ENCODE data around the gene STARD7. TPM values are rescaled to one million over a fixed set of nuclear protein-coding genes. Genes with fewer than 3 reads are reported as not detected.

Gene STARD7
- total RNA-seq, 2 donors from 2014 or later: 145 to 159 TPM

- H3K4me3 ChIP-seq (ENCODE audit: low read length): no peak overlapping the region
- no peaks in the 10 kb centered on the region for H3K27me3 Mint-ChIP-seq (ENCODE audit: insufficient read depth)
- no peak overlapping the region for H3K4me3 Mint-ChIP-seq
- no peak for DNase-seq
- no peaks in the 10 kb centered on the region for H3K27me3 ChIP-seq (ENCODE audit: control insufficient read depth, insufficient read depth, low read length, poor library complexity, severe bottlenecking)
- no peak overlapping the region for H3K27ac ChIP-seq (ENCODE audit: low read depth, low read length)
- no peak overlapping the region for H3K9ac ChIP-seq (ENCODE audit: extremely low read depth, low read length, poor library complexity, severe bottlenecking)
- no peaks in the 10 kb centered on the region for H3K9me3 ChIP-seq (ENCODE audit: control insufficient read depth, low read length)
- peaks cover 17% of the 10 kb centered on the region for H3K4me1 Mint-ChIP-seq
- H3K9me3 Mint-ChIP-seq: no peaks in the 10 kb centered on the region
- H3K4me1 ChIP-seq (ENCODE audit: control insufficient read depth, insufficient read depth, low read length): peaks cover 6% of the 10 kb centered on the region
- WGBS, 2 experiments (ENCODE audit: insufficient coverage in 1 of 2, insufficient read length in 1 of 2): 90 to 93% methylated on average over 2 of the region's 2 CpGs
- no peak overlapping the region for H3K27ac Mint-ChIP-seq
- TF ChIP-seq CTCF (conservative IDR thresholded peaks at IDR 0.05): no peak
- H3K36me3 ChIP-seq (ENCODE audit: control insufficient read depth, insufficient read depth, low read length): peaks cover 33% of the 10 kb centered on the region
- peaks cover 16% of the 10 kb centered on the region for H3K36me3 Mint-ChIP-seq (ENCODE audit: low read depth)
These were observed 9.7 kb downstream of the STARD7 start for GRCh38 chr2:96198921-96199320.

DNA sequence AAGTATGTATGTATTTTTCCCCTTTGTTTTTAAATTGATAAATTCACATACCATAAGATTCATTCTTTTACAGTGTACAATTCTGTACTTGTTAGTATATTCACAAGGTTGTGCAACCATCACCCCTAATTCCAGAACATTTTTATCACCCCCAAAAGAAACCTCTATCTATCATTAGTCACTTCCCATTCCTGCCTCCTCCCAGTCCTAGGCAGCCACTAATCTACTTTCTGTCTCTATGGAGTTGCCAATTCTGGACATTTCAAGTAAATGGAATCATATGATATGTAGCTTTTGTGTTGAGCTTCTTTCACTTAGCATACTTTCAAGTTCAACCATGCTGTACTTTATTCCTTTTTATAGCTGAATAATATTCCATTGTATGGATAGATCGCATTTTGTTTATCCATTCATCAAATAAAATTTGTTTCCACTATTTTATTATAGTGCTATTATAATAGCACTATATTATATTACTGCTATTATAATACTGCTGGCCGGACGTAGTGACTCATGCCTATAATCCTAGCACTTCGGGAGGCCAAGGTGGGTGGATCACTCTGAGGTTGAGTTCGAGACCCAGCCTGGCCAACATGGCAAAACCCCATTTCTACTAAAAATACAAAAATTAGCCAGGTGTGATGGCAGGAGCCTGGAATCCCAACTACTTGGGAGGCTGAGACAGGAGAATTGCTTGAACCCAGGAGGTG is 10.9 kb downstream of the STARD7 start:
- 99 to 100% methylated on average over 1 to 4 of the region's 5 CpGs for WGBS, 2 experiments (ENCODE audit: insufficient coverage in 1 of 2, insufficient read length in 1 of 2)
- Histone ChIP-seq H3K27me3 (ENCODE audit: control insufficient read depth, insufficient read depth, low read length, poor library complexity, severe bottlenecking) (no peaks in the 10 kb centered on the region), H3K27ac (ENCODE audit: low read depth, low read length) (no peak overlapping the region), H3K36me3 (ENCODE audit: control insufficient read depth, insufficient read depth, low read length) (peaks cover 46% of the 10 kb centered on the region), H3K4me1 (ENCODE audit: control insufficient read depth, insufficient read depth, low read length) (peaks cover 6% of the 10 kb centered on the region), H3K9me3 (ENCODE audit: control insufficient read depth, low read length) (no peaks in the 10 kb centered on the region), H3K9ac (ENCODE audit: extremely low read depth, low read length, poor library complexity, severe bottlenecking) (no peak overlapping the region), H3K4me3 (ENCODE audit: low read length) (no peak overlapping the region)
- Mint-ChIP-seq H3K4me1 (peaks cover 7% of the 10 kb centered on the region), H3K4me3 (no peak overlapping the region), H3K36me3 (ENCODE audit: low read depth) (peaks cover 28% of the 10 kb centered on the region), H3K27me3 (ENCODE audit: insufficient read depth) (no peaks in the 10 kb centered on the region), H3K9me3 (no peaks in the 10 kb centered on the region), H3K27ac (no peak overlapping the region)
- no peak for TF ChIP-seq CTCF (conservative IDR thresholded peaks at IDR 0.05)
- DNase-seq: no peak

- Histone ChIP-seq H3K27ac (ENCODE audit: low read depth, low read length) (no peak overlapping the region), H3K4me1 (ENCODE audit: control insufficient read depth, insufficient read depth, low read length) (no peaks in the 10 kb centered on the region), H3K9me3 (ENCODE audit: control insufficient read depth, low read length) (no peaks in the 10 kb centered on the region), H3K4me3 (ENCODE audit: low read length) (no peak overlapping the region), H3K27me3 (ENCODE audit: control insufficient read depth, insufficient read depth, low read length, poor library complexity, severe bottlenecking) (no peaks in the 10 kb centered on the region), H3K9ac (ENCODE audit: extremely low read depth, low read length, poor library complexity, severe bottlenecking) (no peak overlapping the region), H3K36me3 (ENCODE audit: control insufficient read depth, insufficient read depth, low read length) (peaks cover 67% of the 10 kb centered on the region)
- Mint-ChIP-seq H3K27me3 (ENCODE audit: insufficient read depth) (no peaks in the 10 kb centered on the region), H3K36me3 (ENCODE audit: low read depth) (peaks cover 43% of the 10 kb centered on the region), H3K27ac (peak overlapping the region; percentile 48), H3K4me3 (no peak overlapping the region), H3K9me3 (no peaks in the 10 kb centered on the region), H3K4me1 (peaks cover 7% of the 10 kb centered on the region)
- TF ChIP-seq CTCF (conservative IDR thresholded peaks at IDR 0.05): no peak
- no peak for DNase-seq
- WGBS, 2 experiments (ENCODE audit: insufficient coverage in 1 of 2, insufficient read length in 1 of 2): 90 to 91% methylated on average over 5 to 10 of the region's 10 CpGs
These were observed 13.1 kb downstream of the STARD7 start for GRCh38 chr2:96195410-96196066.

All from endodermal cell (in vitro differentiated cells).